HG03108 (cell line): ENCODE results near the gene NFKBIZ.
A peak's percentile ranks its signal among the peaks of the same experiment; 100 is the strongest.
"Not testable (repeated sequence)": the region's sequence is repeated elsewhere in the genome, so short reads cannot be mapped to it uniquely, and the experiment has no call there.

ENCODE experiments used
- ATAC-seq: cut with Tn5 transposase; IDR thresholded peaks from one replicate; pipeline ENCODE4 v1.9.1; 2021; ENCODE audit warnings: moderate library complexity; ENCODE audit not compliant: unreplicated experiment

Gene NFKBIZ

GRCh38 chr3:101850246-101851051 lies 1.1 kb downstream of the NFKBIZ start:
- ATAC-seq = peak; percentile 22

DNA sequence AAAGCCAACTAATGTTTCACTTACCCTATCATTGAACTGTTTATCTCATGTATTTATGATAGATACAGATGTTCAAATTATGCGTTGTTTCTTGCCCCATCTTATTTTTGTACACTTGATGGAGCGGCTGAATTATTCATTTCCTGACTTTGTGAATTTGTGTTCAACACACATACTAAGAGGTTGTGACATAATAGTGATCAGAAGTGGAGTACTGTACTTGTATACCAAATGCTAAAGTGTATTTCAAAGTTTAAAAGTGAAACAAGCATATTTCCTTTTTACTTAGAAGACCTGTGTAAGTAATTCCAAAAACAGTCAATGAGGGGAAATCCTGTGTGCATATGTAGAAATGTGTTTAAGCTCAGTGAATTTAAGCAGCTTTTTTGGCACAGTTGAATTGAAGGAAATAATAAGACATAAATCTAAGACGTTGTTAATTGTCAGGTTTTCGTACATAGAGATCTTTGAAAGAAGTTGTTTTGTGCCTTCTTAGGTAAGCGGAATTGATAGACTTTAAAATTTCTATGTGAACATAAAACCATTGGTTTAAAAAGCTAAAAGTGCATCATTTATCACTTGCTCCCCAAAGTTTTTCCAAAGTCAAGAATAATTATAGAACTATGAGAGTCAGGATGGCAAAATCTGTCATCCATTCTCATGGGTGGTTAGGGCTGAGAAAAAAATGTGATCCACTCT lies 1.9 kb downstream of the NFKBIZ start:
- ATAC-seq = no peak

- no peak for ATAC-seq
These were observed 2.8 kb downstream of the NFKBIZ start for GRCh38 chr3:101851850-101852714.

- no peak for ATAC-seq
These were observed 3.9 kb downstream of the NFKBIZ start for GRCh38 chr3:101852983-101853840.

DNA sequence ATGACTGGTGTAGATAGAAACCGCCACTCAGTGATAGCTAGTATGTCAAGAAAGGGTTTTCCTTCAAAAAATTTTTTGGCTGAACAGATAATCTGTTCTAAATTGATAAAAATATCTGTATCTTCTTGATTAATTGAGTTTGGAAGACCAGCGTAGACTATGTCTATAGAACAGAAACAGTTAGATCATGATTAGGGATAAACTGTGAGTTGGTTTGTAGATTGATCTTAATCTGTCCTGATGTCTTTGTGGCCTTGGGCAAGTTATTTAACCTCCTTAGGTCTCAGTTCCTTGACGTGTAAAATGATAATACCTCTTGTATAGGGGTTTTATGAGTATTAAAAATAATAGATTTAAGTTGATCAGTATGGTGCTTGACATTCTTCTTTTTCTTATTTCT lies 4.7 kb downstream of the NFKBIZ start:
- no peak for ATAC-seq

- ATAC-seq = no peak
These were observed 5.4 kb downstream of the NFKBIZ start for GRCh38 chr3:101854608-101855304.

- no peak for ATAC-seq
These were observed 8.0 kb downstream of the NFKBIZ start for GRCh38 chr3:101857301-101857741.

- ATAC-seq = no peak
These were observed 9.2 kb downstream of the NFKBIZ start for GRCh38 chr3:101858464-101859030.

GRCh38 chr3:101859882-101860448 lies 10.7 kb downstream of the NFKBIZ start:
- ATAC-seq = no peak

DNA sequence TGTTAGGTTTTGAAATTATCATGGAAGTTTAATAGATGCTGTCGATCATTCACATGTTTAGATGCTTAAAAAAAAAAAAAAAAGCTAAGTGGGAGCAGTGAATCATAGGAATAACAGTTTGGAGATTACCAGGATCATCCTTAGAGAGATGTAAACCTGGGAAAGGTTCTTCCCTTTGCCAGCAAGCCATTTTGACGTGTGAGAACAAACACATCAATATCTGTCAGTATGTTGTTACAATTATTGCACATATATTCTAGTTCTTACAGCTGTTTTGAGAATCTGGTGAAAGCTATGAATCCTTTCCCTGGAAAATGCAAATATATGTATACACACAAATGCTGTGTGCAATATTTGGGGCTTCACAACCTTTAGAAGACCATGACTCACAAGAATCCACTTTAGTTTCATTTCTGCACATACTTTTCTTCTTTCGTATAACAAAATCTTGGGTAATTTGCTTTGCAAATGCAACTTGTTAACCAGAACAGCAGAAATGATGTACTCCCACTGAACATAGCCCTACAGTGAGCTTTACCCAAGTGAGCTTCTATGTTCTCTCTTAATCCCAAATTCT lies 12.0 kb downstream of the NFKBIZ start:
- ATAC-seq = no peak

- no peak for ATAC-seq
These were observed 12.6 kb downstream of the NFKBIZ start for GRCh38 chr3:101861789-101862415.

GRCh38 chr3:101862416-101863165 lies 13.3 kb downstream of the NFKBIZ start:
- ATAC-seq = no peak

- not testable (repeated sequence) for ATAC-seq
These were observed 15.6 kb downstream of the NFKBIZ start for GRCh38 chr3:101864926-101865325.

- no peak for ATAC-seq
These were observed 16.6 kb downstream of the NFKBIZ start for GRCh38 chr3:101865751-101866509.

DNA sequence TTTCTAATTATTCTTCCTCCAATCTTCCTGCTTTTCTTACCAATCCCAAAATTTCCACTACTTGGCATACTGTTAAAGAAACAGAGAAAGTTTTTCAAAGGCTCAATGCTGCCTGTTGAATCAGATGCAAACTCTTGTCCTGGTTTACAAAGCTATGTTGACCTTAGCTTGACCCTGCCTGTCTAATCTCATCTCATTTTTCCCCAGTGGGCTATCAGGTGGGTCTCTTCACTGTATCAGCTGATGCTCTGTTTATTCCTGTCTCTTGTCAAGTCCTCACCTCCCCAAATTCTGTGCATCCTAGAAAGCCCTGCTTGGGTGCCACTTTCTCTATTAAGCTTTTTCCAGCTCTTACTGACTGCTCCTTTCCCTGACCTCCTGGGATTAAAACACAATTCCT lies 18.2 kb downstream of the NFKBIZ start:
- ATAC-seq = no peak

DNA sequence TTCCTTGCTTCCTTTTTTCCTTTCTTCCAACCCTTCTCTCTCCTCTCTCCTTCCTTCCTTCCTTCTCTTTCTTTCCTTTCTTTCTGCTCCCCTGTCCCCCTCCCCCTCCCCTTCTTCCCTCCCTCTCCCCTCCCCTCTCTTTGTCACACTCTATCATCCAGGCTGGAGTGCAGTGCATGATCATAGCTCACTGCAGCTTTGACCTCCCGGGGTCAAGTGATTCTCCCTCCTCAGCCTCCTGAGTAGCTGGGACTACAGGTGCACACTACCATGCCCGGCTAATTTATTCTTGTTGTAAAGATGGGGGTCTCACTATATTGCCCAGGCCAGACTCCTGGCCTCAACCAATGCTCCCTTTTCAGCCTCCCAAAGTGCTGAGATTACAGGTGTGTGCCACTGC lies 18.7 kb downstream of the NFKBIZ start:
- no peak for ATAC-seq
